ENCODE measurements around the gene PTPRG. TPM values are rescaled to one million over a fixed set of nuclear protein-coding genes. Genes with fewer than 3 reads are reported as not detected.

Gene PTPRG
- total RNA-seq, 1 experiment from 2014 or later: 11.7 TPM

GRCh38 chr3:61936344-61936937 is 375.1 kb downstream of the PTPRG start:
- H3K4me3 ChIP-seq (ENCODE audit: low read depth, low read length, poor library complexity, severe bottlenecking): no peak overlapping the region
- no TSS peak for BruUV-seq (replicated peaks)
- no peaks in the 10 kb centered on the region for H3K27me3 ChIP-seq (replicated peaks; ENCODE audit: insufficient read depth, low read depth, low read length, poor library complexity)
- CTCF ChIA-PET: interaction anchor here (0.6 to 1.0 kb wide), 6 partner anchors 20 to 639 kb away, joined by 3 to 5 read pairs (median 3); no protein-coding TSS in a partner anchor
- intact Hi-C loops (cut with micrococcal nuclease; ENCODE audit: unreplicated experiment): loop anchor here (5.0 to 10.0 kb wide), 2 partner anchors 79 to 372 kb away; partner anchors contain the start of gene PTPRG
- H3K36me3 ChIP-seq (ENCODE audit: insufficient read depth, low read length, poor library complexity, severe bottlenecking): no peaks in the 10 kb centered on the region
- POLR2A ChIA-PET (ENCODE audit: low non-redundant PET): no interaction called here
- DNase-seq (ENCODE audit: low spot score): peak; percentile 39
- no peaks in the 10 kb centered on the region for H3K4me1 ChIP-seq (ENCODE audit: insufficient read depth, low read length, poor library complexity, severe bottlenecking)
- no peaks in the 10 kb centered on the region for H3K9me3 ChIP-seq (ENCODE audit: low read depth, low read length, poor library complexity, severe bottlenecking)
- TF ChIP-seq EZH2 (IDR thresholded peaks at IDR 0.05; ENCODE audit: borderline replicate concordance, low read depth, low read length, poor library complexity, severe bottlenecking): no peak
- TF ChIP-seq, protein P1, sequence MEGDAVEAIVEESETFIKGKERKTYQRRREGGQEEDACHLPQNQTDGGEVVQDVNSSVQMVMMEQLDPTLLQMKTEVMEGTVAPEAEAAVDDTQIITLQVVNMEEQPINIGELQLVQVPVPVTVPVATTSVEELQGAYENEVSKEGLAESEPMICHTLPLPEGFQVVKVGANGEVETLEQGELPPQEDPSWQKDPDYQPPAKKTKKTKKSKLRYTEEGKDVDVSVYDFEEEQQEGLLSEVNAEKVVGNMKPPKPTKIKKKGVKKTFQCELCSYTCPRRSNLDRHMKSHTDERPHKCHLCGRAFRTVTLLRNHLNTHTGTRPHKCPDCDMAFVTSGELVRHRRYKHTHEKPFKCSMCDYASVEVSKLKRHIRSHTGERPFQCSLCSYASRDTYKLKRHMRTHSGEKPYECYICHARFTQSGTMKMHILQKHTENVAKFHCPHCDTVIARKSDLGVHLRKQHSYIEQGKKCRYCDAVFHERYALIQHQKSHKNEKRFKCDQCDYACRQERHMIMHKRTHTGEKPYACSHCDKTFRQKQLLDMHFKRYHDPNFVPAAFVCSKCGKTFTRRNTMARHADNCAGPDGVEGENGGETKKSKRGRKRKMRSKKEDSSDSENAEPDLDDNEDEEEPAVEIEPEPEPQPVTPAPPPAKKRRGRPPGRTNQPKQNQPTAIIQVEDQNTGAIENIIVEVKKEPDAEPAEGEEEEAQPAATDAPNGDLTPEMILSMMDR (conservative IDR thresholded peaks at IDR 0.05; ENCODE audit: low read depth, low read length): peak; percentile 64
- H3K27ac ChIP-seq (ENCODE audit: low read depth, low read length, poor library complexity, severe bottlenecking): no peak overlapping the region

DNA sequence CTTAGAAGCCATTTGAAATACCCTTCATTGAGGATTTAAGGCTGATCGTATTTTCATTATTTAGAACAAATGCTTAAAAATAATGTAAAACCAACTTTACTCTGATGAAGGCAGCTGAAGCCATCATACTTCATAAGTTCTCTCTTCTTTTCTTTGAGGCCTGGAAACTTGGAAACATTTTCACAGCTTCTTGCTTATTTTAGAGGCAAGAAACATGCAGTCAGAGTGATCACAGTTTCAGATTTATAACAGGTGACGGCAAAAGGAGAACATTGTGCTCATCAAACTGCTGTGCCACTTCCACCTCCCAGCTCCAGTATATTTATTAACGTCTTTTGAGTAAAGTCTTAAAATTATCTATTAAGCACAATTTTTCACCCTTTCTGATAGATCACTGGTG is 376.1 kb downstream of the PTPRG start:
- no peak for DNase-seq (ENCODE audit: low spot score)
- BruUV-seq (replicated peaks): no TSS peak
- H3K27me3 ChIP-seq (replicated peaks; ENCODE audit: insufficient read depth, low read depth, low read length, poor library complexity): no peaks in the 10 kb centered on the region
- H3K4me3 ChIP-seq (ENCODE audit: low read depth, low read length, poor library complexity, severe bottlenecking): no peak overlapping the region
- H3K36me3 ChIP-seq (ENCODE audit: insufficient read depth, low read length, poor library complexity, severe bottlenecking): no peaks in the 10 kb centered on the region
- no peak overlapping the region for H3K27ac ChIP-seq (ENCODE audit: low read depth, low read length, poor library complexity, severe bottlenecking)
- no peaks in the 10 kb centered on the region for H3K4me1 ChIP-seq (ENCODE audit: insufficient read depth, low read length, poor library complexity, severe bottlenecking)
- H3K9me3 ChIP-seq (ENCODE audit: low read depth, low read length, poor library complexity, severe bottlenecking): no peaks in the 10 kb centered on the region
- ChIA-PET CTCF (no interaction called here), POLR2A (ENCODE audit: low non-redundant PET) (interaction anchor here (0.6 kb wide), 1 partner anchor 167 kb away, joined by 9 read pairs; no protein-coding TSS in a partner anchor)
- intact Hi-C loops (cut with micrococcal nuclease; ENCODE audit: unreplicated experiment): loop anchor here (5.0 to 10.0 kb wide), 2 partner anchors 80 to 373 kb away; partner anchors contain the start of gene PTPRG
- no peak for TF ChIP-seq EZH2 (IDR thresholded peaks at IDR 0.05; ENCODE audit: borderline replicate concordance, low read depth, low read length, poor library complexity, severe bottlenecking)
- TF ChIP-seq, protein P1 (conservative IDR thresholded peaks at IDR 0.05; ENCODE audit: low read depth, low read length): no peak

DNA sequence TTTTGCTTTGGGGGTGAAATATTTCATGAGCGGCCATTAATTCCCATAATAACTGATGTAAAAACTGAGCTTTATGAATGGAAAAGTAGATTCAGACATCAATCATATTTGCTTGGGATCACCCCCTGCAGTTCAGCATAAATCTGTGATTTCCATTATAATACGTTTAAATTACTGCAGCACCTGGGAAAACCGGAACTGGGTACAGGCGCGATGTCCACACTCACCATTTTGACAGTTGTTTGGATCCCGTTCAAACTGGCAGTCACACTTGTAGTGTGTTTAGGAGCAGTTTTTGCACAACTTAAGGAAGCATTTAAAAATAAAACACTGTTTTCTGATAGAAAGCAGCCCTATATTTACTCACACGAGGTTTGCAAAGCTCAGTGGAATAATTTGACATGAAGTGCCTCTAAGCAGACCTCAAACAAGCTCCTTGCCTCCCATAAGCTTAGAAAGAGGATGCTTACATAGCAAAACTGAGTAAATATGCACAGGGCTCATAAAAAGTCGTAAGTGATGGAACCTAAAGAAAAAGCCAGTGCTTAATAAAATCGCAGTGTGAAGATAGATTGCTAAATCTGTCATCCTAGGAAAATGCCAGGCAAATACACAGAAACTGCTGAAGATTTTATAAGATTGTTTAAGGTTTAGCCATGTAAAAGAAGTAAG is 377.6 kb downstream of the PTPRG start:
- POLR2A ChIA-PET (ENCODE audit: low non-redundant PET): no interaction called here
- no peak overlapping the region for H3K4me3 ChIP-seq (ENCODE audit: low read depth, low read length, poor library complexity, severe bottlenecking)
- CTCF ChIA-PET: no interaction called here
- no peaks in the 10 kb centered on the region for H3K27me3 ChIP-seq (replicated peaks; ENCODE audit: insufficient read depth, low read depth, low read length, poor library complexity)
- intact Hi-C loops (cut with micrococcal nuclease; ENCODE audit: unreplicated experiment): loop anchor here (5.0 to 10.0 kb wide), 2 partner anchors 82 to 374 kb away; partner anchors contain the start of gene PTPRG
- DNase-seq (ENCODE audit: low spot score): no peak
- H3K27ac ChIP-seq (ENCODE audit: low read depth, low read length, poor library complexity, severe bottlenecking): no peak overlapping the region
- H3K9me3 ChIP-seq (ENCODE audit: low read depth, low read length, poor library complexity, severe bottlenecking): no peaks in the 10 kb centered on the region
- no peaks in the 10 kb centered on the region for H3K36me3 ChIP-seq (ENCODE audit: insufficient read depth, low read length, poor library complexity, severe bottlenecking)
- H3K4me1 ChIP-seq (ENCODE audit: insufficient read depth, low read length, poor library complexity, severe bottlenecking): no peaks in the 10 kb centered on the region
- no TSS peak for BruUV-seq (replicated peaks)
- no peak for TF ChIP-seq EZH2 (IDR thresholded peaks at IDR 0.05; ENCODE audit: borderline replicate concordance, low read depth, low read length, poor library complexity, severe bottlenecking)
- TF ChIP-seq, protein P1 (conservative IDR thresholded peaks at IDR 0.05; ENCODE audit: low read depth, low read length): no peak
